Thymus (tissue), 11 donors: ENCODE measurements around the gene FAAP20. TPM values are rescaled to one million over a fixed set of nuclear protein-coding genes. Genes with fewer than 3 reads are reported as not detected.

Source experiments
- DNase-seq, 9 donors: peaks; one replicate each; pipeline ENCODE4 v3.0.0-alpha.2; 2013; ENCODE audit warnings: low spot score in 9 of 9, low read depth in 6 of 9, missing footprints in 1 of 9
- H3K27ac ChIP-seq, 2 donors: one replicate each; pipeline ENCODE4 v1.5.1; 2013; ENCODE audit warnings: control low read depth in 1 of 2, low read depth in 1 of 2, low read length in 1 of 2, mild to moderate bottlenecking in 1 of 2, moderate library complexity in 1 of 2
- H3K27me3 ChIP-seq, 2 donors: one replicate each; pipeline ENCODE4 v1.5.1; 2013; ENCODE audit warnings: low read length in 1 of 2; ENCODE audit not compliant: control insufficient read depth in 2 of 2, insufficient read depth in 1 of 2
- H3K36me3 ChIP-seq, 2 donors: one replicate each; pipeline ENCODE4 v1.5.1; 2013; ENCODE audit warnings: low read length in 1 of 2, mild to moderate bottlenecking in 1 of 2, moderate library complexity in 1 of 2; ENCODE audit not compliant: control insufficient read depth in 2 of 2, insufficient read depth in 2 of 2
- H3K4me1 ChIP-seq, 2 donors: one replicate each; pipeline ENCODE4 v1.5.1; 2013; ENCODE audit warnings: low read length in 2 of 2; ENCODE audit not compliant: control insufficient read depth in 2 of 2, insufficient read depth in 2 of 2
- H3K4me3 ChIP-seq, 2 donors: one replicate each; pipeline ENCODE4 v1.5.1; 2013; ENCODE audit warnings: low read length in 2 of 2, control low read depth in 1 of 2, mild to moderate bottlenecking in 1 of 2
- H3K9me3 ChIP-seq, 2 donors: one replicate each; pipeline ENCODE4 v1.5.1; 2013; ENCODE audit warnings: low read length in 1 of 2, mild to moderate bottlenecking in 1 of 2; ENCODE audit not compliant: control insufficient read depth in 2 of 2, insufficient read depth in 1 of 2
- WGBS: extraction: QIAGEN DNeasy Blood & Tissue Kit; methylation state at CpG from one replicate; pipeline ENCODE4 v1.1.7; 2013; 5-methylcytosine and 5-hydroxymethylcytosine counted together
- polyA plus RNA-seq: library from polyadenylated mRNA; stranded (reverse); fragments of 200-250 nt; gene quantifications from one replicate; pipeline ENCODE4 v1.2.3, GENCODE V29; 2013
- total RNA-seq: library from RNA; stranded (reverse); fragments of 120-200 nt; gene quantifications from one replicate; pipeline ENCODE4 v1.2.4, GENCODE V29; 2013
- donor health status: healthy.

The FAAP20 gene
- total and polyA plus RNA-seq, 2 donors: 20.4 to 125 TPM

GRCh38 chr1:2144501-2145090 is 50.0 kb downstream of the FAAP20 start:
- 97% methylated on average over 15 of the region's 15 CpGs for WGBS
- peaks cover 27 to 50% of the 10 kb centered on the region in 2 donors for H3K4me1 ChIP-seq

GRCh38 chr1:2143814-2144500 is 50.6 kb downstream of the FAAP20 start:
- Histone ChIP-seq H3K36me3 (peaks cover 0 to 2% of the 10 kb centered on the region in 2 donors), H3K4me3 (no peak overlapping the region), H3K27me3 (no peaks in the 10 kb centered on the region), H3K9me3 (no peaks in the 10 kb centered on the region), H3K4me1 (peaks cover 22 to 43% of the 10 kb centered on the region in 2 donors), H3K27ac (no peak overlapping the region)
- DNase-seq: no peak
- 95% methylated on average over 30 of the region's 30 CpGs for WGBS

More at GRCh38 chr1:2144501-2145090, 50.0 kb downstream of the FAAP20 start:
- Histone ChIP-seq H3K36me3 (peaks cover 0 to 2% of the 10 kb centered on the region in 2 donors), H3K27ac (no peak overlapping the region), H3K9me3 (no peaks in the 10 kb centered on the region), H3K4me3 (no peak overlapping the region), H3K27me3 (no peaks in the 10 kb centered on the region)
- no peak for DNase-seq

- Histone ChIP-seq H3K27ac (no peak overlapping the region), H3K9me3 (no peaks in the 10 kb centered on the region), H3K4me1 (peaks cover 10 to 27% of the 10 kb centered on the region in 2 donors), H3K27me3 (no peaks in the 10 kb centered on the region), H3K4me3 (no peak overlapping the region), H3K36me3 (no peaks in the 10 kb centered on the region)
- no peak for DNase-seq
- 89% methylated on average over 4 of the region's 4 CpGs for WGBS
Observed at GRCh38 chr1:2141025-2141424, 53.5 kb downstream of the FAAP20 start.

Other genes starting within 250 kb of the FAAP20 start
- gene CFAP74, start 191.0 kb downstream of the FAAP20 start, total RNA-seq: 0.09 TPM
- gene CFAP74, start 191.0 kb downstream of the FAAP20 start, polyA plus RNA-seq: 0.16 TPM
- gene GABRD, start 175.4 kb downstream of the FAAP20 start, total RNA-seq: 0.14 TPM
- 1.4 TPM for gene GABRD, start 175.4 kb downstream of the FAAP20 start, polyA plus RNA-seq
- gene PRKCZ, start 144.4 kb downstream of the FAAP20 start, total RNA-seq: 7.6 TPM
- 30.6 TPM for gene PRKCZ, start 144.4 kb downstream of the FAAP20 start, polyA plus RNA-seq
- 5.3 TPM for gene SKI, start 33.5 kb upstream of the FAAP20 start, total RNA-seq
- 16.4 TPM for gene SKI, start 33.5 kb upstream of the FAAP20 start, polyA plus RNA-seq
- gene MORN1, start 196.8 kb upstream of the FAAP20 start, total RNA-seq: 5.7 TPM
- gene MORN1, start 196.8 kb upstream of the FAAP20 start, polyA plus RNA-seq: 6.4 TPM
- 58.6 TPM for gene RER1, start 197.1 kb upstream of the FAAP20 start, total RNA-seq
- gene RER1, start 197.1 kb upstream of the FAAP20 start, polyA plus RNA-seq: 85.8 TPM
- 8.8 TPM for gene PEX10, start 217.8 kb upstream of the FAAP20 start, total RNA-seq
- 16.0 TPM for gene PEX10, start 217.8 kb upstream of the FAAP20 start, polyA plus RNA-seq